Smooth muscle cell (in vitro differentiated cells): Measurements from ENCODE around the gene BEGAIN. TPM values are rescaled to one million over a fixed set of nuclear protein-coding genes. Genes with fewer than 3 reads are reported as not detected.

Source experiments
- DNase-seq: peaks from one replicate; lab custom pipeline; 2025; ENCODE audit not compliant: unreplicated experiment; lab: John Stamatoyannopoulos, UW
- H2AFZ ChIP-seq: fragments of 200-600 bp; sonication (generic); 2 replicates; pipeline ENCODE4 v1.6.0; 2016; ENCODE audit warnings: antibody characterized with exemption, low read depth, mild to moderate bottlenecking
- H3F3A ChIP-seq: fragments of 200-600 bp; sonication (generic); 2 replicates; pipeline ENCODE4 v1.6.0; 2017; ENCODE audit warnings: antibody characterized with exemption, low read depth
- H3K27ac ChIP-seq: fragments of 200-600 bp; sonication (generic); 2 replicates; pipeline ENCODE4 v1.5.1; 2016; ENCODE audit warnings: low read depth, mild to moderate bottlenecking
- H3K27me3 ChIP-seq: fragments of 200-600 bp; sonication (generic); 2 replicates; pipeline ENCODE4 v1.6.1; 2016; ENCODE audit warnings: low read depth, mild to moderate bottlenecking
- H3K36me3 ChIP-seq: fragments of 200-600 bp; sonication (generic); 2 replicates; pipeline ENCODE4 v1.5.1; 2016; ENCODE audit warnings: low read depth
- H3K4me1 ChIP-seq: fragments of 200-600 bp; sonication (generic); 2 replicates; pipeline ENCODE4 v1.5.1; 2016; ENCODE audit warnings: low read depth
- H3K4me2 ChIP-seq: fragments of 200-600 bp; sonication (generic); 2 replicates; pipeline ENCODE4 v1.6.0; 2016; ENCODE audit warnings: mild to moderate bottlenecking
- H3K4me3 ChIP-seq: fragments of 200-600 bp; sonication (generic); 2 replicates; pipeline ENCODE4 v1.5.1; 2016; ENCODE audit warnings: mild to moderate bottlenecking
- H3K79me2 ChIP-seq: fragments of 200-600 bp; sonication (generic); 2 replicates; pipeline ENCODE4 v1.6.0; 2016; ENCODE audit warnings: low read depth, mild to moderate bottlenecking
- H3K9ac ChIP-seq: fragments of 200-600 bp; sonication (generic); 2 replicates; pipeline ENCODE4 v1.6.0; 2016; ENCODE audit warnings: low read depth
- H3K9me3 ChIP-seq: fragments of 200-600 bp; sonication (generic); replicated peaks from 2 replicates; pipeline ENCODE4 v1.5.1; 2016; ENCODE audit warnings: low read depth
- H4K20me1 ChIP-seq: fragments of 200-600 bp; sonication (generic); 2 replicates; pipeline ENCODE4 v1.6.0; 2016; ENCODE audit warnings: low read depth
- WGBS: methylation state at CpG from one replicate; pipeline ENCODE4 v1.1.7; 2016; ENCODE audit warnings: low lambda C conversion rate; 5-methylcytosine and 5-hydroxymethylcytosine counted together
- polyA plus RNA-seq: library from polyadenylated mRNA; unstranded; fragments of >200 nt; fragmentation: Nextera tagmentation; extraction: Ambion mirVana; gene quantifications from 2 replicates; pipeline ENCODE4 v1.2.1, GENCODE V29; 2016
- total RNA-seq: library from RNA; depleted of rRNA; stranded (reverse); fragments of >200 nt; gene quantifications from 2 replicates; pipeline ENCODE4 v1.2.3, GENCODE V29; 2014
- TF ChIP-seq, protein P1 (sequence below): fragments of 200-600 bp; sonication (generic); IDR thresholded peaks from 2 replicates; pipeline ENCODE4 v1.5.1; 2017; ENCODE audit warnings: borderline replicate concordance, mild to moderate bottlenecking, antibody characterized with exemption; ENCODE audit not compliant: insufficient read depth, poor library complexity, severe bottlenecking

BEGAIN gene
- total and polyA plus RNA-seq, 2 experiments from 2014 or later: 4.7 to 11.7 TPM

GRCh38 chr14:100589071-100589759, 2.0 kb upstream of the BEGAIN start:
- TF ChIP-seq, protein P1, sequence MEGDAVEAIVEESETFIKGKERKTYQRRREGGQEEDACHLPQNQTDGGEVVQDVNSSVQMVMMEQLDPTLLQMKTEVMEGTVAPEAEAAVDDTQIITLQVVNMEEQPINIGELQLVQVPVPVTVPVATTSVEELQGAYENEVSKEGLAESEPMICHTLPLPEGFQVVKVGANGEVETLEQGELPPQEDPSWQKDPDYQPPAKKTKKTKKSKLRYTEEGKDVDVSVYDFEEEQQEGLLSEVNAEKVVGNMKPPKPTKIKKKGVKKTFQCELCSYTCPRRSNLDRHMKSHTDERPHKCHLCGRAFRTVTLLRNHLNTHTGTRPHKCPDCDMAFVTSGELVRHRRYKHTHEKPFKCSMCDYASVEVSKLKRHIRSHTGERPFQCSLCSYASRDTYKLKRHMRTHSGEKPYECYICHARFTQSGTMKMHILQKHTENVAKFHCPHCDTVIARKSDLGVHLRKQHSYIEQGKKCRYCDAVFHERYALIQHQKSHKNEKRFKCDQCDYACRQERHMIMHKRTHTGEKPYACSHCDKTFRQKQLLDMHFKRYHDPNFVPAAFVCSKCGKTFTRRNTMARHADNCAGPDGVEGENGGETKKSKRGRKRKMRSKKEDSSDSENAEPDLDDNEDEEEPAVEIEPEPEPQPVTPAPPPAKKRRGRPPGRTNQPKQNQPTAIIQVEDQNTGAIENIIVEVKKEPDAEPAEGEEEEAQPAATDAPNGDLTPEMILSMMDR: no peak
- Histone ChIP-seq H2AFZ (no peak overlapping the region), H3F3A (no peaks in the 10 kb centered on the region), H4K20me1 (no peaks in the 10 kb centered on the region), H3K4me1 (no peaks in the 10 kb centered on the region), H3K4me3 (no peak overlapping the region), H3K9ac (no peak overlapping the region), H3K36me3 (no peaks in the 10 kb centered on the region), H3K27ac (no peak overlapping the region), H3K27me3 (no peaks in the 10 kb centered on the region), H3K4me2 (no peak overlapping the region), H3K79me2 (no peaks in the 10 kb centered on the region), H3K9me3 (no peaks in the 10 kb centered on the region)
- 69% methylated on average over 12 of the region's 13 CpGs for WGBS
- DNase-seq: no peak

DNA sequence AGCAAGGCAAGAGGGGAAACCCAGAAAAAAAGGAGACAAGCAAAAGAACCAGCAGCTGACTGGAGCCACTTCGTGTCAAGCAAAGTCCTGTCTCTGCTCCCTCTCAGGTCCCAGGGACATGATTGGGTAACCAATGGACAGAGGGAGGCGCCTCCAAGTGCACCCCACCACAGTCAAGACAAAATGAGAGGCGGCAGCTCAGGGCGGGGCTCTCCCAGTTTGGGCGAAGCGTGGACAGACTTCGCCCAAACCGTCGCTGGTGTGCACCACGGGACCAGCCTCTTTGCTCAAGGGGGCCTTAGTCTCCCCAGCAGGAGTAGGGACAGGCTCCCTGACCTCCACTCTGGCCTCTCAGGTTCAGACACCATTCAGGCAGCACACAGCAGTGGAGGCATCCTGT, 1.5 kb upstream of the BEGAIN start:
- DNase-seq: no peak
- Histone ChIP-seq H3K4me1 (no peaks in the 10 kb centered on the region), H3K4me3 (no peak overlapping the region), H3K27me3 (no peaks in the 10 kb centered on the region), H3K79me2 (no peaks in the 10 kb centered on the region), H3K9me3 (no peaks in the 10 kb centered on the region), H4K20me1 (no peaks in the 10 kb centered on the region), H3K36me3 (no peaks in the 10 kb centered on the region), H3K27ac (no peak overlapping the region), H3F3A (no peaks in the 10 kb centered on the region), H3K4me2 (no peak overlapping the region), H3K9ac (no peak overlapping the region), H2AFZ (no peak overlapping the region)
- TF ChIP-seq, protein P1: no peak
- 83% methylated on average over 10 of the region's 10 CpGs for WGBS

DNA sequence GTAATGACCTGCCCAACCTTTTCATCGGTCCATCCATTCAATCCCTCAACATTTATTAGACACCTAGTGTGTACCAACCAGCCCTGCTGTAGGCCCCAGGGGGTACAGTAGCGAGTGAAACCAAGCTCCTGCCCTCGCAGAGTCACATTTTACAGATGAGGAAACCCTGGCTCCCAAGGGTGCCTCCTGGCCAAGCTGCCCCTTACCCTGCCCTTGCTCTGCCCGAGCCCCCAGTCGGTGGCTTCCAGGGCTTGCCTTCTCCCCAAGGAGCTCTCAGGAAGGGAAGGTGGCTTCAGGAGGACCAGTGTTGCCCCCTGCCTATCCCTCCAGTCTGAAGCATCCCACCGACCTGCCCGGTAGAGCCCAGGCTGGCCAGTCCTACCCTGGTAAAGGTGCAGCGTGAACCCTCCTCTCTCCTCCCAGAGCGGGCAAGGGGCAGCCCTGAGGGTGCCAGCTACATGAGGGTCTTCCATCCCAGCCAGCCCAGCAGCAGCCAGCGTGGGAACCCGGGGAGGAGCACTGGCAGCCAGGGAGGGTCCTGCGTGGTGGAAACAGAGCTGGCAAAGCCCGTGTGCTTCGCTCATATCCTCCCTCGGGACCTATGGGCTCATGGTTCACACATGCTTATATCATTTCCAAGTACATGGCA, 670 bp upstream of the BEGAIN start:
- H3K9me3 ChIP-seq: no peaks in the 10 kb centered on the region
- whole genome bisulfite sequencing: 78% methylated on average over 15 of the region's 15 CpGs
- H3F3A ChIP-seq: no peaks in the 10 kb centered on the region
- peak overlapping the region; percentile 8 for H3K4me3 ChIP-seq
- DNase-seq: no peak
- TF ChIP-seq, protein P1: no peak
- H4K20me1 ChIP-seq: no peaks in the 10 kb centered on the region
- no peaks in the 10 kb centered on the region for H3K36me3 ChIP-seq
- no peak overlapping the region for H2AFZ ChIP-seq
- H3K79me2 ChIP-seq: no peaks in the 10 kb centered on the region
- H3K27ac ChIP-seq: no peak overlapping the region
- H3K4me2 ChIP-seq: peak overlapping the region; percentile 68
- H3K9ac ChIP-seq: no peak overlapping the region
- no peaks in the 10 kb centered on the region for H3K27me3 ChIP-seq
- H3K4me1 ChIP-seq: no peaks in the 10 kb centered on the region
